ENCODE measurements around the gene CCDC87.
"Not testable (repeated sequence)": the region's sequence is repeated elsewhere in the genome, so short reads cannot be mapped to it uniquely, and the experiment has no call there.

Gene CCDC87

GRCh38 chr11:66548774-66549630 lies 43.9 kb downstream of the CCDC87 start:
- no peak for DNase-seq

DNA sequence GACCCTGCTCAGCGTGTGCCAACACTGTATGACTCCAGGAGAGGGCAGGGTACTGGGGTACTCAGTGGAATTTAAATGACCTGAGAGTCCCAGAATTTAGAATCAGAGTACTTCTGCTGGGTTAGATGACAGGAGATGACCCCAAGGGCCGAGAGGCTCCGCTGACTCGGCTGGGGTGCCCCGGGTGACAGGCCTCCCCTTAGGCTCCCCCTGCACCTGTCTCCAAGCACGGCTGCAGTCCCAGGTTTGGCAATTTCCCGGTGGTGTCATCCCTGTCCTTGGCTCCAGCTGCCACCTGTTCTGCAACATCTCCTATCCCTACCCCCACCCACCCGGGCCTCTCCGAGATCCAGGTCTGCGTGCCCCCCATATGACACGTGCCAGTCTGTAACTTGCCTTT lies 44.8 kb downstream of the CCDC87 start:
- no peak for DNase-seq

GRCh38 chr11:66547662-66548009 lies 45.2 kb downstream of the CCDC87 start:
- DNase-seq, result no peak

GRCh38 chr11:66546966-66547661 lies 45.7 kb downstream of the CCDC87 start:
- DNase-seq, result no peak

GRCh38 chr11:66546368-66546965 lies 46.4 kb downstream of the CCDC87 start, which contains the start of gene ACTN3:
Gene ACTN3 (plus strand): TSS chr11:66546903. CDS start chr11:66546938, 35 bp downstream.
- no peak for DNase-seq

DNA sequence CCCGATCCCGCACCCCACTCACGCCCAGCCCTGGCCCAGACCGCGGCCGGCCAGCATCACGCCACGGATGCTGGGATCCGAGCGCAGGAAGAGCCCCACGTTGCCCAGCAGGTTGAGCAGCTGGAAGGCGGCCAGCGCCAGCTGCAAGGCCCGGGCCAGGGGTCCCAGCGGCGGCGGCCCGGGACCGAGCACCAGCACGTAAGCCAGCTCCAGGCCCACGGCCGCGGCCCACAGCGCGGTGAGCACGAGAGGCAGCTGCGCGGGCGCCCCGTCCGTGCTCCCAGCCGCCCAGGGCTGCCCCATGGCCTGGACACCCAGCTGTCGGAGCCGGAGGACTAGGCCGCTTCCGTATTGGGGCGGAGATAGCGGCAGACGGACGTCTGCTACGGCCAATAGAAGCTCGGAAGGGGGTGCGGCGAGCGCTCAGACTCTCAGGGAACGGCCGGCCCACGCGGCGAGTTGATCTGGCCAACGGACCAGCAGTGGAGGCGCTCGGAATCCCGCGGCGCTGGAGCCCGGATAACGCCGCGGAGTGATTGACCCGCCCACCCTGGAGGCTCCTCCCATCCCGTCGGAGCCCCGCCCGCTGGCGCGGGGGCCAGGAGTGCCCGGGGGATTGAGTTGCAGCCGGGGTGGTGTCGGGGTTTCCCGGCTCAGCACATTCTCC lies 47.0 kb downstream of the CCDC87 start, which contains the start of gene ZDHHC24:
TSS of gene ZDHHC24 (minus strand) at position 348 of the 667 bp plus-strand sequence. CDS start at position 303, 45 bp downstream.
- DNase-seq, result peak; percentile 74 to 85

- DNase-seq, result not testable (repeated sequence)
Observed at GRCh38 chr11:66544952-66545351, 47.9 kb downstream of the CCDC87 start.

GRCh38 chr11:66543263-66544107 lies 49.4 kb downstream of the CCDC87 start:
- no peak for DNase-seq

DNA sequence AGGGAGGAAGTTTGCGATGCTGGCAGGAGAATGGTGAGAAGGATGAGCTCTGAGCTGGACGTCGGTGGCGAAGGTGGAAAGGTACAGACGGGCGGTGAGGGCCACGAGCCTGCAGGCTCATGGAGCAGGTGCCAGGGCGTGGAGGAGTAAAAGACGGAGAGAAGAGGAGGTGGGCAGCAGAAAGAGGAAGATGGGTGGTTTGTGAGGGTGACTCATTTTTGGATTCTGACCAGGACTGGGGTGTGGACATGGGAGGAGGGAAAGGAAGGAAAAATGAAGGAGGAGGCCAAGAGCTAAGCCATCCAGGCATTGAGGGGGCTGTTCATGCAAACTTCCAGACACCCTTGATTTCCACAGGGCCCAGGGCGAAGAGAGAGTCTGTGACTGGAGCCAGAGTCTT lies 50.5 kb downstream of the CCDC87 start:
- no peak for DNase-seq

DNA sequence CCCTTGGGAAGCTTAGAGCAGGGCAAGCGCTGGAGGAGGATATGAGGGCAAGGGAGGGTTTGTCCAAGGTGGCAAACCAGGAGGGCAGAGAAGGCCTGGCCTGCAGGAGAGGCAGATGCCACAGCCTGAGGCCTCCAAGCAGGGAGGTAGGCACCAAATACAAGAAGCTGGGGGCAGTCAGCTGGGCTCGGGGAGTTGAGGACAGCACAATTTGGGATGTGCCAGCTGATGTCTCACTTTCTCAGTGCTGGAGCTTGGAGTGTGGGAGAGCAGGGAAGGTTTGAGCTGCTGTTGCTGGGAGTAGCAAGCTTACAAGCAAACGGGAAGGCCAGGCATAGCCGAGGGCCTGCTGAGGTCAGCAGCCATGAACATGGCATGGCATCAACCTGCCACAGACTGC lies 51.0 kb downstream of the CCDC87 start:
- DNase-seq, result no peak

- DNase-seq, result not testable (repeated sequence)
Observed at GRCh38 chr11:66540598-66540997, 52.3 kb downstream of the CCDC87 start.

Data from cerebellar nuclear complex (tissue), 1 donor.